Activated CD4-positive, alpha-beta T cell treated with anti-CD3 and anti-CD28 coated beads, Interleukin-2, amount 50 U/mL, for 1 hour (primary cell): ENCODE measurements around the gene RNF26.

Experiments used
- DNase-seq: peaks from one replicate; pipeline ENCODE4 v3.0.0-alpha.2; 2020

RNF26 gene

DNA sequence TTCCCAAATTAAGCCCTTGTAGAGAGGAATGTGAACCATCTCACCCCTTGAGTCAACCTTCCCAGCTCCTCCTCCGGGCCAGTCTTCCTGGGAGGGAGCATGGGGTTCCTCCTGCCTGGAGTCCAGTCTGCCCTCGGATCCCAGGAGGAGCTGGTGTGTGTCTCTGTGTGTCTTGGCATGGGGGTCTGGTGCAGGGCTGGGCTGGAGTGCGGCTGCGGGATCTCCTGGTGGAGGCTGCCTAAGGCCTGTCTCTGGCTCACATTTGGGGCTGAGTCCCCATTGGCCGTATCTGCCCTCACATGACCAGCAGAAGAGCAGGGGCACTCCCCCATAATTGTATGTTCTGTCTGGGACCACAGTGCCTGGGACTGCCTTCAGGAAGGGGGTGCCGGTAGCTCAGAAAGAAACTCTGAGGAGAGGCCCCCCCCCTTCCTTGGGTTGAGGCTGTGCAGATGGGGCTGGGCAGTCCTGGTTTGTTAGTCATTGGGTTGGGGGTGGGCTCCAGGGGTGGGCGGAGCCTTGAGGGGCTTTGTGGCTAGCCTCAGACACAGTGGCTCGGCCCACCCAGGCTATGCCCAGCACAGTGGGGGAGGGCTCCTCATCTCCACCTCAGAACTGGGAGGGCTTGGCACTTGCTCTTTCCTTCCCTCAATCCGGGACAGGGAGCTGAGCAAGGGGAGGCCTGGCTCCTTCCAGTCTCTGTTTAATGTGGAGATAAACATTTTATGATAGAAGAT lies 3.4 kb downstream of the RNF26 start:
- DNase-seq = no peak

GRCh38 chr11:119338318-119338890 lies 4.1 kb downstream of the RNF26 start:
- peak; percentile 69 for DNase-seq

GRCh38 chr11:119338965-119339588 lies 4.8 kb downstream of the RNF26 start:
- DNase-seq = no peak

GRCh38 chr11:119339589-119340334 lies 5.4 kb downstream of the RNF26 start:
- DNase-seq = no peak

DNA sequence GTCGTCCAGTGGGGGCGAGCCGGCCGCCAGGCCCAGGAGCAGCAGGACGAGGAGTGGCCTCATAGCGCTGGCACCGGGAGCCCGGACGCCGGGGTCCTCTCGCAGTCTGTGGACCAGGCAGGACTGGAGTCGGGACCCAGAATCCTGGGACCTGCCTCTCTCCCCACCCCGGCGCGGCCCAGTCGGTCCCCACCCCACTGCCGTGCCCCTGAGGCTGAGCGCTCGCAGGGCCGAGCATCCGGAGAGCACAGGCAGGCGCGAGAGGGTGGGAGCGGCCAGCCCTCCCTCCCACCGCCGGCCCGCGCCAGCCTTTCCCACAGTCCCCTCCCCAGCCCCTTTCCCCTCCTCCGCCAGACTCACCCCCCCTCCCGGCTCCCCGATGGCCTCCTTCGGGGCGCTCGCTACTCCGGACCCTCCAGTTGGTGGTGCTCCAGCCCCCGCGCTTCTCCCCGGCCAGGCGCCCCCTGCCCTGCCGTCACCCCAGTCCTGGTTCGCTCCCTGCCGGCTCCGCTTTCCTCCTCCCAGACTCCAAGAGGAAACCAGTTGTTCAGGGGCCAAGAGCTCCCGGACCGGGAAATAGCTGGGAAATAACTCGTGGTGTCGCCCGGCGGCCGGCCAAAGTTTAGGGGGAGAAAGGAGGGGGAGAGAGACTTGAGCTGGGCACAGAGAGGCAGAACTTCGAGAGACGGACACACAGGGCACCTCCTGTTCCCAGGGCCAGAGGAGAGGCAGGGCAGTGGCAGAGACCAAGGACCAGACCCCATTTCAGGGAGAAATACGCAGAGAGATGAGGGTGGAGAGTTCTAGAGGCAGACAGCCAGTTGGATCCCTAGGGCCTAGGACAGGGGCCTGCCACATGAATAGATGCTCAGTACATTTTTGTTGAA lies 6.3 kb downstream of the RNF26 start, which contains the start of gene C1QTNF5:
Gene C1QTNF5, minus strand, starts transcription at position 549 of the 887 bp plus-strand sequence. Its CDS starts 486 bp downstream, at position 63.
- DNase-seq = no peak

GRCh38 chr11:119341222-119342022 lies 7.1 kb downstream of the RNF26 start:
- no peak for DNase-seq

DNA sequence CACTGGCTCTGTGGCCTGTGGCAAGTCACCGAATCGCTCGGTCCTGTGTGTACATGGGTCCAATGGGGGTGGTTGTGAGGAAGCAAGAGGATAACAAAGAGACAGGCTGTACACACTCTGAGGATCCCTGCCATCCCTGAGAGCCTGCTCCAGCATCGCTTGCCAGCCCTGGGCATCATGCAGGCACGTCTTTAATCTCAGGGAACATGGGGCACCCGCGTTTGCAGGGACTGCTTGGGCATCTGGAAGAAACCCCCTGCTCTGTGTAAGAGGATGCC lies 7.6 kb downstream of the RNF26 start:
- DNase-seq = no peak

DNA sequence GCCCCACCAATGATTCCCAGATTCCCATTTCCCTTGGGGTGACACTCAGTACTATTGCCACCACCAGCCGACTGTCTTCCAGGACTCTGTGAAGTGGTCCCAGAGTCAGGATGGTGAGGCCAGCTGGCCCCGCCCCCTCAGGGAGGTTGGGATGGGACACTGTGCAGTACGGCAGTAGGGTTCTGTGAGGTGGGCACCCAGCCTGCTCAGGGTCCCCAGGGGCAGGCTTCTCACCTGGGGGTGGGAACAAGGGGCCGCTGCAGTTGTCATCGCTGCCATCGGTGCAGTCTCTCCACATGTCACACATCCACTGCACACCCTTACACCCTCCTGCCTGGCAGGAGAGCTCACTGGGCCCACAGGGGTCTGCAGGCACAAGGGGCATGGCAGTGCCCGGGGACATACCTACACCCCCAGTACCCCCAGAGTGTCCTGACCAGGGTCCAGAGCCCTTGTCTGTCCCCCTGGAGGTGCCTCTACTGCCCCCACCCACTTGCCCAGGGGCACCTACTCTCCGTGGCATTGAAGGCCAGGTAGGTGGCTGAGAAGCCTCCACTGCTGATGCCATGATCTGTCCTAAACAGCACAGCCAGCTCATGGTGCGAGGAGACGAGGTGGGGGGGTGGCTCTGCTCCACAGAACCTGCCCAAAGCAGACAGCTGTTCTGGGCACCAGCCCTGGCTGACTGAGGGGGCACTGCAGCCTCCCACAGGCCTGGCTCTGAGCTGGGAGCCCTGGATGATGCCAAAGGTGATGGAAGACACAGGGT lies 8.2 kb downstream of the RNF26 start:
- no peak for DNase-seq

DNA sequence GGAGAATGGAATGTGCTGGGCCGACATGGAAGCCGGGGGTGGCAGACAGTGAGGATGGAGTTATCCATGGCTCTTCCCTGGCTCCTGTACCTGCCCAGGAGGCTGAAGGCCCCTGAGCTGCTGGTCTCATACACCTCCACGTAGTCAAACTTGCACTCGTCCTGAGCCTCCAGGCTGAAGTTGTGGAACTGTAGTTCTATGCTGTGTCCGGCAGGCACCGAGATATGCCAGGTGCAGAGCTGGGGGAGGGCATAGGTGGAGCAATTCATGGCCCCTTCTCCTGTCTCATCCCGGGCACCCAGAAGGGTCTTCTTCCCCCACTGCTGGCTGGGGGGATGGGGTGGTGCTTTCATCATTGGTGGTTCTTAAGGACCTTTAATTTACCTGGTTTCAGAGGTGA lies 9.4 kb downstream of the RNF26 start:
- DNase-seq = no peak

GRCh38 chr11:119344291-119345010 lies 10.1 kb downstream of the RNF26 start:
- no peak for DNase-seq

DNA sequence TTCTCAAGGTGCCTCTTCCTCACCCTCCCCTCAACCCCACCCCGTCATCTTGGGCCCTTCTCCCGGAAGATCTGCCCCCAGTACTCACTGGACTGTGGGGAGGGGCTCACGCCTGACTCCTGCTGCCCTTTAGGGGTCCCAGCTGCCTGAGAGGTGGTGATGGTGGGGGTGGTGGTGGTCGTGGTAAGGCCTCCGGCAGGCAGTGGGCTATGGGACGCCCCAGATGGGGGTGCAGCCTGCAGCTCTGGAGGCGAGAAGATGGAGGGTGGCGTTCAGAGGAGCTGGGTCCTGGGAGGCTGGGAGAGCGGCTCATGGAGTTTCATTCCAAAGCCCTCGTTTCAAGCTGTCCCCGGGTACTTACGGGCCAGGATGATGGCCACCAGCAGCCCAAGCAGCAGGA lies 11.4 kb downstream of the RNF26 start:
- no peak for DNase-seq

GRCh38 chr11:119346605-119347004 lies 12.3 kb downstream of the RNF26 start, which contains the start of gene MFRP:
MFRP (minus strand) TSS chr11:119346705; CDS start chr11:119346513, 192 bp downstream.
- no peak for DNase-seq

GRCh38 chr11:119347242-119347641 lies 12.9 kb downstream of the RNF26 start:
- no peak for DNase-seq

- DNase-seq = no peak
These were observed 13.7 kb downstream of the RNF26 start for GRCh38 chr11:119347940-119348605.

DNA sequence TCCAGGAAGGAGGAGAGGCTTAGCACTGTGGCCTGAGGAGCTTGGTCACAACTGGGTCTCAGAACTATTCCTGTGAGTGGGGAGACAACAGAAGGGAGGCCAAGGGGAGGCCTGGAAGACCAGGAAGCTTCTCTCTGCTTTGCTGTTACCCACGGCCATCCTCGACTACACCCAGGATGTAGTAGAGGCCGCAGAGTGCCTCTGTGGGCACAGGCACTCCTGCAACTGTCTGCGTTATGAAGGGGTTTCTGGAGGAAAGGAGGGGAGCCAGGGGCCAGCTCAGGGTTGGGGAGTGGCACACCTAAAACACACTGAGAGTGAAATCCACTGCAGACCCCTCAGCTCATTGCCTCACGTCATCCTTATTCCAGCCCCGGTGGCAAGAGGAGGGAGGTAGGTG lies 16.0 kb downstream of the RNF26 start:
- DNase-seq = no peak

DNA sequence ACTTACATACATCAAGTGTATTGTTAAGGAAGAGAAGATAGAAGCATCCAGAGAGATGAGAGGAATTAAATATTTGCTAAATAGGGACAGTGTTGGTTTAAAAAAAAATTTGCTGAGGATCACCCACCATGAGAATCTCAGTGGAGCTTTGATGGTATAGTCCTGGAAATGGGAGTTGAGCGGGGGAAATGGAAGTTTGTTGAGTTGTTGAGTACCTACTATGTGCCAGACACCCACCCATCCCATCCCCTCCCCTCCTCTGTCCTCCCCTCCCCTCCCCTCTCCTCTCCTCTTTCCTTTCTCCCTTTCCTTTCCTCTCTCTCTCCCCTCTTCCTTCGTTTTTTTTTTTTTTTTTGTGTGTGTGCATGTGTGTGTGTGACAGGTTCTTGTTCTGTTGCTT lies 16.9 kb downstream of the RNF26 start:
- DNase-seq = no peak

GRCh38 chr11:119352857-119353260 lies 18.5 kb downstream of the RNF26 start:
- no peak for DNase-seq

- no peak for DNase-seq
These were observed 20.9 kb downstream of the RNF26 start for GRCh38 chr11:119355091-119355843.
